SK-N-SH treated with all-trans-retinoic acid at 6 μM for 48 hours (cell line): Measurements from ENCODE around the gene HES5.

Experiments used
- ATAC-seq: fragments of 200-7000 bp; cut with Tn5 transposase; 3 replicates; pipeline ENCODE4 v1.9.1; 2020; ENCODE audit warnings: mild to moderate bottlenecking, moderate library complexity
- ARNTL ChIP-seq: fragments of 450-650 bp; formaldehyde crosslinking; IDR thresholded peaks from 2 replicates; pipeline ENCODE4 v1.5.0; 2020; ENCODE audit warnings: low read depth, mild to moderate bottlenecking, moderate library complexity, borderline replicate concordance
- BACH2 ChIP-seq: fragments of 250-450 bp; sonication (Bioruptor Pico); IDR thresholded peaks from 2 replicates; pipeline ENCODE4 v1.9.0; 2021; ENCODE audit warnings: mild to moderate bottlenecking, borderline replicate concordance
- CREB5 ChIP-seq: fragments of 250-450 bp; sonication (Bioruptor Pico); IDR thresholded peaks from 2 replicates; pipeline ENCODE4 v1.5.1; 2020; ENCODE audit warnings: low read depth, mild to moderate bottlenecking, moderate library complexity
- CSDC2 ChIP-seq: fragments of 250-450 bp; sonication (Bioruptor Pico); IDR thresholded peaks from 2 replicates; pipeline ENCODE4 v1.5.0; 2020; ENCODE audit warnings: mild to moderate bottlenecking, moderate library complexity
- CSRNP3 ChIP-seq: fragments of 250-450 bp; sonication (Bioruptor Pico); IDR thresholded peaks from 2 replicates; pipeline ENCODE4 v1.5.1; 2021; ENCODE audit warnings: mild to moderate bottlenecking, moderate library complexity
- ESRRG ChIP-seq: fragments of 250-450 bp; sonication (Bioruptor Pico); IDR thresholded peaks from 2 replicates; pipeline ENCODE4 v1.6.1; 2021; ENCODE audit warnings: mild to moderate bottlenecking
- GLIS3 ChIP-seq: fragments of 250-450 bp; sonication (Bioruptor Pico); IDR thresholded peaks from 2 replicates; pipeline ENCODE4 v1.5.0; 2020; ENCODE audit warnings: mild to moderate bottlenecking, moderate library complexity
- ISL1 ChIP-seq: fragments of 250-450 bp; sonication (Bioruptor Pico); IDR thresholded peaks from 2 replicates; pipeline ENCODE4 v2.1.2; 2022; ENCODE audit warnings: mild to moderate bottlenecking, moderate library complexity
- OSR1 ChIP-seq: fragments of 250-450 bp; sonication (Bioruptor Pico); IDR thresholded peaks from 2 replicates; pipeline ENCODE4 v1.8.0; 2022; ENCODE audit warnings: moderate library complexity, mild to moderate bottlenecking, inconsistent platforms
- PATZ1 ChIP-seq: fragments of 250-450 bp; sonication (Bioruptor Pico); IDR thresholded peaks from 2 replicates; pipeline ENCODE4 v1.8.0; 2020; ENCODE audit warnings: mild to moderate bottlenecking, moderate library complexity, borderline replicate concordance
- POU6F1 ChIP-seq: fragments of 250-450 bp; sonication (Bioruptor Pico); IDR thresholded peaks from 2 replicates; pipeline ENCODE4 v1.8.0; 2021; ENCODE audit warnings: low read depth, mild to moderate bottlenecking, moderate library complexity, borderline replicate concordance
- PPARA ChIP-seq: fragments of 250-450 bp; sonication (Bioruptor Pico); IDR thresholded peaks from 2 replicates; pipeline ENCODE4 v1.5.0; 2020; ENCODE audit warnings: mild to moderate bottlenecking, borderline replicate concordance
- RARB ChIP-seq: fragments of 250-450 bp; sonication (Bioruptor Pico); IDR thresholded peaks from 2 replicates; pipeline ENCODE4 v1.8.0; 2021; ENCODE audit warnings: mild to moderate bottlenecking, moderate library complexity
- SNAI2 ChIP-seq: fragments of 250-450 bp; sonication (Bioruptor Pico); IDR thresholded peaks from 2 replicates; pipeline ENCODE4 v1.5.0; 2020; ENCODE audit warnings: mild to moderate bottlenecking, moderate library complexity
- TCF4 ChIP-seq: fragments of 250-450 bp; sonication (Bioruptor Pico); IDR thresholded peaks from 2 replicates; pipeline ENCODE4 v1.8.0; 2021; ENCODE audit warnings: mild to moderate bottlenecking, moderate library complexity, borderline replicate concordance
- TOX ChIP-seq: fragments of 250-450 bp; sonication (Bioruptor Pico); IDR thresholded peaks from 2 replicates; pipeline ENCODE4 v1.8.0; 2021; ENCODE audit warnings: mild to moderate bottlenecking, moderate library complexity, borderline replicate concordance
- TSHZ2 ChIP-seq: fragments of 250-450 bp; sonication (Bioruptor Pico); IDR thresholded peaks from 2 replicates; pipeline ENCODE4 v1.5.0; 2020; ENCODE audit warnings: mild to moderate bottlenecking, moderate library complexity
- ZC3H10 ChIP-seq: fragments of 250-450 bp; sonication (Bioruptor Pico); IDR thresholded peaks from 2 replicates; pipeline ENCODE4 v1.5.1; 2021; ENCODE audit warnings: mild to moderate bottlenecking, moderate library complexity
- ZFP3 ChIP-seq: fragments of 250-450 bp; sonication (Bioruptor Pico); IDR thresholded peaks from 2 replicates; pipeline ENCODE4 v1.5.0; 2020; ENCODE audit warnings: mild to moderate bottlenecking, moderate library complexity
- ZFP30 ChIP-seq: fragments of 450-650 bp; formaldehyde crosslinking; IDR thresholded peaks from 2 replicates; pipeline ENCODE4 v1.5.0; 2022; ENCODE audit warnings: mild to moderate bottlenecking, moderate library complexity
- ZNF565 ChIP-seq: fragments of 450-650 bp; formaldehyde crosslinking; conservative IDR thresholded peaks from 2 replicates; pipeline ENCODE4 v1.5.0; 2020; ENCODE audit warnings: low read depth, mild to moderate bottlenecking, moderate library complexity
- ZNF70 ChIP-seq: fragments of 450-650 bp; formaldehyde crosslinking; IDR thresholded peaks from 2 replicates; pipeline ENCODE4 v1.5.0; 2020; ENCODE audit warnings: mild to moderate bottlenecking, moderate library complexity
- ZNF8 ChIP-seq: fragments of 450-650 bp; formaldehyde crosslinking; IDR thresholded peaks from 2 replicates; pipeline ENCODE4 v1.5.0; 2020; ENCODE audit warnings: mild to moderate bottlenecking, moderate library complexity

The HES5 gene

GRCh38 chr1:2542246-2542915, 12.3 kb upstream of the HES5 start:
- TF ChIP-seq ZNF70 (CRISPR knock-in tag) (no peak), ZFP30 (no peak), POU6F1 (CRISPR knock-in tag) (no peak), BACH2 (CRISPR knock-in tag) (no peak)
- ATAC-seq = no peak

GRCh38 chr1:2541619-2542245, 11.7 kb upstream of the HES5 start:
- TF ChIP-seq CREB5 (CRISPR knock-in tag) = no peak
- no peak for TF ChIP-seq TOX
- no peak for TF ChIP-seq PPARA
- no peak for TF ChIP-seq PATZ1
- no peak for TF ChIP-seq ESRRG
- no peak for TF ChIP-seq GLIS3 (CRISPR knock-in tag)
- no peak for TF ChIP-seq OSR1 (CRISPR knock-in tag)
- TF ChIP-seq BACH2 (CRISPR knock-in tag) = no peak
- TF ChIP-seq ZC3H10 (CRISPR knock-in tag) = no peak
- TF ChIP-seq ZNF70 (CRISPR knock-in tag) = no peak
- TF ChIP-seq ZNF8 (CRISPR knock-in tag) = no peak
- TF ChIP-seq RARB (CRISPR knock-in tag) = no peak
- TF ChIP-seq SNAI2 (CRISPR knock-in tag) = no peak
- no peak for TF ChIP-seq ZNF565
- no peak for TF ChIP-seq TCF4 (CRISPR knock-in tag)
- no peak for TF ChIP-seq ZFP3
- no peak for TF ChIP-seq TSHZ2 (CRISPR knock-in tag)
- TF ChIP-seq ISL1 (CRISPR knock-in tag) = no peak
- no peak for ATAC-seq

GRCh38 chr1:2540816-2541492, 10.9 kb upstream of the HES5 start:
- no peak for ATAC-seq
- TF ChIP-seq CSDC2 (CRISPR knock-in tag) (no peak), ZFP30 (no peak), OSR1 (CRISPR knock-in tag) (no peak), RARB (CRISPR knock-in tag) (no peak), TOX (no peak), ZNF8 (CRISPR knock-in tag) (no peak), PPARA (no peak), PATZ1 (no peak), ZNF70 (CRISPR knock-in tag) (no peak), TSHZ2 (CRISPR knock-in tag) (no peak), CSRNP3 (CRISPR knock-in tag) (no peak), ARNTL (CRISPR knock-in tag) (no peak), ZNF565 (no peak)
